ENCODE data around the gene TBC1D8. TPM values are rescaled to one million over a fixed set of nuclear protein-coding genes. Genes with fewer than 3 reads are reported as not detected.

The TBC1D8 gene
- total and polyA plus RNA-seq, 9 of the 15 experiments (the other 6 are each of a cell fraction or from before 2014, with no cell fraction given): 0.36 to 1.3 (median 0.82) TPM

DNA sequence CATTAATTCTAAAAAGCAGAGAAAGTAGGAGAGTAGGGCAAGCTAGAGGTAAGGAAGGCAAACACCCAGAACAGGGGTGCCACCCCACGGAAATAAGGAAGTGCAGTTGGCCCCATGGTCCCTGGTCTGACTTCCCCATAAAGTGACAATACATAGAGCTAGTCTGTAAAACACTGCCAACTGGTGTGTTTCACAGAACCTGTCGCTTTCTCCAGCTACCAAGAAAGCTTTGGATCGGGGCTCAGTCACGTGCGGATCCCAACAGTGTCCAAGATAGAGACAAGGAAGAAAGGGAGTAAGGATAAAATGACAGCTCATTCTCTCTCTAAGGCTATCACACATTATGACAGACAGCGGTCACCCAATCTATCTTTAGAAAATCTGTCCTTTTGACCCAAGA, 36.4 kb downstream of the TBC1D8 start:
- Histone ChIP-seq H3K9me3 (replicated peaks; ENCODE audit: control insufficient read depth, insufficient read depth, low read depth, low read length) (no peaks in the 10 kb centered on the region), H3K9me1 (ENCODE audit: control insufficient read depth, insufficient read depth, low read length) (no peaks in the 10 kb centered on the region), H3K4me2 (ENCODE audit: insufficient read depth, low read length) (no peak overlapping the region), H3K36me3 (ENCODE audit: control insufficient read depth, insufficient read depth, low read length) (no peaks in the 10 kb centered on the region), H2AFZ (ENCODE audit: low read depth, low read length) (no peak overlapping the region), H3K4me1 (replicated peaks in 1 of 2; ENCODE audit: control insufficient read depth in 2 of 2, insufficient read depth in 2 of 2, low read length in 2 of 2) (no peaks in the 10 kb centered on the region), H3K27me3 (ENCODE audit: control insufficient read depth in 2 of 2, insufficient read depth in 2 of 2, low read length in 2 of 2) (peaks cover 19 to 44% of the 10 kb centered on the region in 2 experiments), H3K79me2 (ENCODE audit: control insufficient read depth, insufficient read depth, low read length) (no peaks in the 10 kb centered on the region), H3K27ac (ENCODE audit: extremely low read depth, low read depth, low read length) (no peak overlapping the region), H3K9ac (ENCODE audit: insufficient read depth in 1 of 2, low read depth in 2 of 2, low read length in 2 of 2) (no peak overlapping the region), H3K4me3 (no peak overlapping the region), H4K20me1 (replicated peaks; ENCODE audit: control insufficient read depth, insufficient read depth, low read length) (0 out of 2 replicates have a peak, but pooled peaks cover 3% of the 10 kb centered on the region)
- CTCF ChIA-PET (ENCODE audit: low intra/inter-chr PET ratio): no interaction called here
- BruUV-seq (replicated peaks): no TSS peak
- WGBS (ENCODE audit: insufficient coverage, low coverage, missing lambda C conversion rate): 0% methylated on average over 6 of the region's 6 CpGs
- POLR2A ChIA-PET: no interaction called here
- no peak for FAIRE-seq
- intact Hi-C loops (cut with micrococcal nuclease) (no loop called here), in situ Hi-C loops (cut with MboI) (no loop called here)
- no peak for TF ChIP-seq HDAC2 (IDR thresholded peaks at IDR 0.05)
- peak; percentile 81 for TF ChIP-seq SPI1 (IDR thresholded peaks at IDR 0.05; ENCODE audit: borderline replicate concordance, low read depth, low read length)
- no peak for TF ChIP-seq EWSR1 (IDR thresholded peaks at IDR 0.05; ENCODE audit: borderline replicate concordance, low read depth, partially characterized antibody)
- TF ChIP-seq DIDO1 (tag; IDR thresholded peaks at IDR 0.05; ENCODE audit: low read depth): no peak
- no peak for ATAC-seq
- DNase-seq (ENCODE audit: extremely low read depth in 1 of 4, low spot score in 3 of 4): no peak

DNA sequence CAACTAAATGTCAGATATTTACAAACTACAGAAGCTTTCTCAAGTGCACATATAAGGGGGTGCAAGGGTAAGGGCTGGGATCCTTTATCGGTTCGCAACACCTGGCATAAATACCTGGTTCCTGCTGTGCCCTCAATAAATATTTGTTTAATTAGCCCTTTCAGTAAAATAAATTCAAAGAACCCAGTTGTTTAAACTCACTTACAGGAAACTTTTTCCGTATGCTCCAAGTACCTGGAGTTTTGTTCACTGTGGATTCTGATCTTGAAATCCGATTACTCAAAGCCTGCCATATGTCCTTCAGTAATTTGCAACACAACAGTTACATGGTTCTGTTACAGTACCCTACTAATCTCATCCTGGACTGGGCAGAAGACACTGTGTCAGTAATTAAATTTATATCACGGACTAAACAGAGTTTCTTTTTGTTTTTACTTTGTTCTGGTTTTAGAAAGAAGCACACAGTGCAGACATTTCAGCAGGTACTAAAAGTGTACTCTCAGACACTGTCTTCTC, 36.9 kb downstream of the TBC1D8 start:
- Histone ChIP-seq H3K4me3 (no peak overlapping the region), H3K27ac (ENCODE audit: extremely low read depth, low read depth, low read length) (no peak overlapping the region), H3K9me3 (replicated peaks; ENCODE audit: control insufficient read depth, insufficient read depth, low read depth, low read length) (no peaks in the 10 kb centered on the region), H3K9ac (ENCODE audit: insufficient read depth in 1 of 2, low read depth in 2 of 2, low read length in 2 of 2) (no peak overlapping the region), H3K9me1 (ENCODE audit: control insufficient read depth, insufficient read depth, low read length) (no peaks in the 10 kb centered on the region), H2AFZ (ENCODE audit: low read depth, low read length) (no peak overlapping the region), H4K20me1 (replicated peaks; ENCODE audit: control insufficient read depth, insufficient read depth, low read length) (0 out of 2 replicates have a peak, but pooled peaks cover 3% of the 10 kb centered on the region), H3K4me1 (replicated peaks in 1 of 2; ENCODE audit: control insufficient read depth in 2 of 2, insufficient read depth in 2 of 2, low read length in 2 of 2) (no peaks in the 10 kb centered on the region), H3K79me2 (ENCODE audit: control insufficient read depth, insufficient read depth, low read length) (no peaks in the 10 kb centered on the region), H3K36me3 (ENCODE audit: control insufficient read depth, insufficient read depth, low read length) (no peaks in the 10 kb centered on the region), H3K27me3 (ENCODE audit: control insufficient read depth in 2 of 2, insufficient read depth in 2 of 2, low read length in 2 of 2) (peaks cover 17 to 44% of the 10 kb centered on the region in 2 experiments), H3K4me2 (ENCODE audit: insufficient read depth, low read length) (no peak overlapping the region)
- ATAC-seq (no peak), FAIRE-seq (no peak), DNase-seq (ENCODE audit: extremely low read depth in 1 of 4, low spot score in 3 of 4) (no peak)
- ChIA-PET CTCF (ENCODE audit: low intra/inter-chr PET ratio) (no interaction called here), POLR2A (no interaction called here)
- no peak for TF ChIP-seq CBX8 (IDR thresholded peaks at IDR 0.05; ENCODE audit: borderline replicate concordance, extremely low read depth, low read depth, low read length, poor library complexity, severe bottlenecking)
- no TSS peak for BruUV-seq (replicated peaks)
- in situ Hi-C loops (cut with MboI) (no loop called here), intact Hi-C loops (cut with micrococcal nuclease) (no loop called here)
- WGBS (ENCODE audit: insufficient coverage, low coverage, missing lambda C conversion rate): 0% methylated on average over 5 of the region's 5 CpGs

Data from K562 (cell line).